GM12878 (cell line): Measurements from ENCODE around the gene UTF1.

Experiments
- CEBPB ChIP-seq, 2 experiments: fragments of 150-350 bp in 1 of 2; IDR thresholded peaks; 2 replicates each; pipeline ENCODE4 v1.6.1; 2012 to 2014; ENCODE audit warnings: low read depth in 2 of 2, low read length in 2 of 2, borderline replicate concordance in 1 of 2, inconsistent platforms in 1 of 2
- CTCF ChIP-seq, 3 experiments: IDR thresholded peaks in 2 of 3; conservative IDR thresholded peaks in 1 of 3; 2 replicates each; pipeline ENCODE4 v1.5.1; 2011; ENCODE audit warnings: low read depth in 3 of 3, low read length in 3 of 3, mild to moderate bottlenecking in 3 of 3, control low read depth in 2 of 3, moderate library complexity in 2 of 3, inconsistent platforms in 1 of 3, mixed read lengths in 1 of 3; ENCODE audit not compliant: control insufficient read depth in 2 of 3, insufficient read depth in 1 of 3; ENCODE audit errors: extremely low read depth in 1 of 3
- ETV6 ChIP-seq, 2 experiments: fragments of 450-650 bp in 1 of 2; IDR thresholded peaks in 1 of 2; conservative IDR thresholded peaks in 1 of 2; 2 replicates each; pipeline ENCODE4 v1.6.1; 2014; ENCODE audit warnings: antibody characterized with exemption in 1 of 2, borderline replicate concordance in 1 of 2, low read depth in 1 of 2, mild to moderate bottlenecking in 1 of 2, moderate library complexity in 1 of 2
- LARP7 ChIP-seq: fragments of 450-650 bp; IDR thresholded peaks from 2 replicates; pipeline ENCODE4 v1.6.1; 2017; ENCODE audit warnings: mild to moderate bottlenecking
- MTA3 ChIP-seq: IDR thresholded peaks from 2 replicates; pipeline ENCODE4 v1.6.1; 2012; ENCODE audit warnings: low read length, inconsistent platforms, borderline replicate concordance
- MYC ChIP-seq: IDR thresholded peaks from 2 replicates; pipeline ENCODE4 v1.6.1; 2011; ENCODE audit warnings: mild to moderate bottlenecking, low read length, moderate library complexity, inconsistent platforms; ENCODE audit not compliant: insufficient read depth, insufficient replicate concordance, insufficient read length, severe bottlenecking
- POLR2AphosphoS5 ChIP-seq: IDR thresholded peaks from 2 replicates; pipeline ENCODE4 v1.6.1; 2011; ENCODE audit warnings: mild to moderate bottlenecking, low read length, inconsistent platforms
- RAD21 ChIP-seq: IDR thresholded peaks from 2 replicates; pipeline ENCODE4 v1.6.1; 2011; ENCODE audit warnings: mild to moderate bottlenecking, low read depth, low read length, moderate library complexity; ENCODE audit not compliant: insufficient read depth
- TCF7 ChIP-seq: IDR thresholded peaks from 2 replicates; pipeline ENCODE4 v1.6.1; 2014; ENCODE audit warnings: antibody characterized with exemption, borderline replicate concordance
- ZNF24 ChIP-seq: fragments of 450-650 bp; IDR thresholded peaks from 2 replicates; pipeline ENCODE4 v1.6.1; 2017; ENCODE audit warnings: antibody characterized with exemption, mild to moderate bottlenecking

GRCh38 chr10:133221331-133221730 is 8.7 kb upstream of the UTF1 start:
- TF ChIP-seq MYC (no peak), ZNF24 (no peak), CTCF (IDR thresholded peaks at IDR 0.05 in 2 of 3, conservative IDR thresholded peaks at IDR 0.05 in 1 of 3; ENCODE audit: control insufficient read depth in 2 of 3, extremely low read depth in 1 of 3, insufficient read depth in 1 of 3, low read depth in 3 of 3, low read length in 3 of 3) (no peak), ETV6 (conservative IDR thresholded peaks at IDR 0.05 in 1 of 2, IDR thresholded peaks at IDR 0.05 in 1 of 2; ENCODE audit: borderline replicate concordance in 1 of 2, low read depth in 1 of 2) (no peak), TCF7 (no peak), LARP7 (no peak), POLR2AphosphoS5 (no peak), RAD21 (no peak), CEBPB (IDR thresholded peaks at IDR 0.05; ENCODE audit: borderline replicate concordance in 1 of 2, low read depth in 2 of 2, low read length in 2 of 2) (no peak), MTA3 (no peak)
